ENCODE measurements around the gene CPHXL.

DNA sequence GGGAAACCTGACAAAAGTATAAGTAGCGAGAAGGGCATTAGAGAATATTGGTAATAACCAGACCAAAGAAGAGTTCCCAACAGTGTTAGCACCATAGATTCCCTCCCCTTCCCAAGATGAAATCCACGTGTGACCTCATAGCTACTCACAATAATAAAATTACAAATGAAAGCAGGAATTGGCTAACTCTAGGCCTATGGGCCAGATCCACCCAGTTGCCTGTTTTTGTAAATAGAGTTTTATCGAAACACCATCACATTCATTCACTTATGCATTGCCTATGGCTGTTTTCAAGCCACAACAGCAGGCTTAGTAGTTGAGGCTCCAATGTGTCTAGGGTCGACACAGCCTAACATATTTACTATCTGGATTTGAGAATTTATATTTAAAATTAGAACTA, 7.8 kb downstream of the CPHXL start:
- TF ChIP-seq, protein P1, sequence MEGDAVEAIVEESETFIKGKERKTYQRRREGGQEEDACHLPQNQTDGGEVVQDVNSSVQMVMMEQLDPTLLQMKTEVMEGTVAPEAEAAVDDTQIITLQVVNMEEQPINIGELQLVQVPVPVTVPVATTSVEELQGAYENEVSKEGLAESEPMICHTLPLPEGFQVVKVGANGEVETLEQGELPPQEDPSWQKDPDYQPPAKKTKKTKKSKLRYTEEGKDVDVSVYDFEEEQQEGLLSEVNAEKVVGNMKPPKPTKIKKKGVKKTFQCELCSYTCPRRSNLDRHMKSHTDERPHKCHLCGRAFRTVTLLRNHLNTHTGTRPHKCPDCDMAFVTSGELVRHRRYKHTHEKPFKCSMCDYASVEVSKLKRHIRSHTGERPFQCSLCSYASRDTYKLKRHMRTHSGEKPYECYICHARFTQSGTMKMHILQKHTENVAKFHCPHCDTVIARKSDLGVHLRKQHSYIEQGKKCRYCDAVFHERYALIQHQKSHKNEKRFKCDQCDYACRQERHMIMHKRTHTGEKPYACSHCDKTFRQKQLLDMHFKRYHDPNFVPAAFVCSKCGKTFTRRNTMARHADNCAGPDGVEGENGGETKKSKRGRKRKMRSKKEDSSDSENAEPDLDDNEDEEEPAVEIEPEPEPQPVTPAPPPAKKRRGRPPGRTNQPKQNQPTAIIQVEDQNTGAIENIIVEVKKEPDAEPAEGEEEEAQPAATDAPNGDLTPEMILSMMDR (IDR thresholded peaks at IDR 0.05), result no peak
- TF ChIP-seq POLR2A (IDR thresholded peaks at IDR 0.05), result no peak
